GM12892 (cell line): Measurements from ENCODE around the gene MREG.
A peak's percentile ranks its signal among the peaks of the same experiment; 100 is the strongest.

Experiments used
- DNase-seq: peaks from one replicate; pipeline ENCODE4 v3.0.0; 2011; ENCODE audit not compliant: insufficient read length
- FAIRE-seq: peaks from 2 replicates; lab custom pipeline; 2011; peaks lifted over from hg19 to GRCh38; lab: Jason Lieb, UNC
- POLR2A ChIP-seq: IDR thresholded peaks from 2 replicates; pipeline ENCODE4 v1.6.1; 2011; ENCODE audit warnings: low read depth, low read length, control low read depth
- POLR2AphosphoS5 ChIP-seq: IDR thresholded peaks from 2 replicates; pipeline ENCODE4 v1.6.1; 2011; ENCODE audit warnings: low read depth, low read length, control low read depth
- TAF1 ChIP-seq: IDR thresholded peaks from 2 replicates; pipeline ENCODE4 v1.6.1; 2011; ENCODE audit warnings: low read depth, mild to moderate bottlenecking, control low read depth, low read length, borderline replicate concordance

The MREG gene

DNA sequence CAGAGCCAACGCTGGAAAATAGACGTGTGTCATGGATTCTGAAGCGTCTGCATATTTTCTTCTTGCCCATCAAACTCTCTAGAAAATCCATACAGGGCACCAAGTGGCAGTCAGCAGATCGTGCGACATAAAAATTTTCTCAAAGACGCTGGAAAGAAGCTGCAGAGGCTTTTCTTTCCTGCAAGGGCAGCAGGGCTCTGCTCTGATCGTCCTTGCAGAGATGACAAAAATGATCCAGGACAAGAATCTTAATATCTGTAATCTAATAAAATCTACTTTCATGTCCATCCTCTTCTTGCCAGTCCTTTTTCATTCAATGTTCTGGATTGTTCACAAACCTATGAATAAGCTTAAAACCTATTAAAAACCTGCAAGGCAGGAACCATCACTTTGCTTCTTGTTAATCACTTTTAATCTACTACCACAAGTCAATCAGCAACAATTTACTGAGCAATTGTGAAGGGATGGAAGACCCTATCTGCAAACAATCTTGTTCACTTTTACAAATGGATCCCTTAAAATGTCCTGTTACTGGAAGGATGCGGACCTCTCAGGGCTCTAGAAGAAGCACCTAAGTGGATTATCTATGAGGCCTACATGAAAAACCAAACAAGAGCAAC, 93.6 kb downstream of the MREG start:
- TF ChIP-seq TAF1 (no peak), POLR2A (no peak), POLR2AphosphoS5 (no peak)
- DNase-seq = no peak
- no peak for FAIRE-seq

GRCh38 chr2:215918901-215919599, 94.3 kb downstream of the MREG start:
- TF ChIP-seq POLR2AphosphoS5 = no peak
- TF ChIP-seq TAF1 = no peak
- TF ChIP-seq POLR2A = no peak
- DNase-seq (no peak), FAIRE-seq (no peak)

- TF ChIP-seq TAF1 (no peak), POLR2A (no peak), POLR2AphosphoS5 (no peak)
- DNase-seq (peak; percentile 26), FAIRE-seq (peak; percentile 17)
Measured at GRCh38 chr2:215917953-215918620, 95.3 kb downstream of the MREG start.

DNA sequence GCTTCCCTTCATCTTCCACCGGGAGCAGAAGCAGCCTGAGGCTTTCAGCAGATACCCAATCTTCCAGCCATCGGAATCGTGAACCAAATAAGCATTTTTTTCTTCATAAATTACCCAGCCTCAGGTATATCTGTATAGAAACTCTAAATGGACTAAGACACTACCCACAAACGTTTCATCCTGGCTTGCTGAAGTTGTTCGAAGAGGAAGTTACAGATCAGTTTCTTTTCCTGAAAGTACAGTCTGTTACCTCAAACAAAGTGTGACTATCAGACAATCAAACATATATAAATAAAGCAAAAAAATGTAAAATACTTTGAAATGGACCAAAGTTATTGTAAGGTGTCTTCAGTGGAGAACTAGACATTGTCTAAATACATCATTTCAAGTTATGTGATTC, 97.9 kb downstream of the MREG start:
- FAIRE-seq = no peak
- no peak for TF ChIP-seq POLR2A
- no peak for TF ChIP-seq TAF1
- no peak for TF ChIP-seq POLR2AphosphoS5
- DNase-seq = no peak

GRCh38 chr2:215914777-215915165, 98.6 kb downstream of the MREG start:
- no peak for FAIRE-seq
- TF ChIP-seq TAF1 = no peak
- no peak for TF ChIP-seq POLR2A
- no peak for TF ChIP-seq POLR2AphosphoS5

DNA sequence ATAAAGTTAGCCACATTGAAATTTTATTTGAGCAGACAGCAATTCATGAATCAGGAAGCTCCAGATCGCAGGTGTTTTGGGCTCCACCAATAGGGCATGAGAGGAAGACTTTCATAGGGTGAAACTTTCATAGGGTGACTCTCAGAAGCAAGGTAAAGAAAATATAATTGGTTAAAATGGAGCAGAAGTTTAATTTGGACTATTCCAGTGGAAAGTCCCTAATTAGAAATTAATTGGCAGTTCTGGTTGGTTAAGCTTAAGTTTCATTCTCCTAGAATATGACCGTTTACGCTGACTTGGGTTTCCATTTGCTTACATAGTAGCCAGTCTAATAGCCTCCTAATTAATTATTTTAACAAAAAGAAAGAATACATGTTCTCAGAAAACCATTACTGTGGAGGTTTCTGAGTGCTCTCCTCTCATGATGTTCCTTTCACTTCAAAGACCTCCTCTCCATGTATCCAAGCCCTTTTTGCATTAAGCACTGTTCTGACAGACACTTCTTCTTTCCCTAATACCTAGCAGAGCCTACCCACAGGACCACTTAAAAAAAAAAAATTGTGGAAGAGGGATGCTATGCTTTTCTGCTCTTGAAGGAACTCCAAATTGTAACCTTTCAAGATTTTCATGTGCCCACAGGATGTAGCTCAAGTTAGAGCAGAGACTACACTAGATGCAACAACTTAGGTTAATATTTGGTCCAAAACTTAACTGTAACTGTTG, 99.1 kb downstream of the MREG start:
- FAIRE-seq (no peak), DNase-seq (no peak)
- TF ChIP-seq TAF1 (no peak), POLR2AphosphoS5 (no peak), POLR2A (no peak)

More at GRCh38 chr2:215914777-215915165, 98.6 kb downstream of the MREG start:
- DNase-seq = no peak

DNA sequence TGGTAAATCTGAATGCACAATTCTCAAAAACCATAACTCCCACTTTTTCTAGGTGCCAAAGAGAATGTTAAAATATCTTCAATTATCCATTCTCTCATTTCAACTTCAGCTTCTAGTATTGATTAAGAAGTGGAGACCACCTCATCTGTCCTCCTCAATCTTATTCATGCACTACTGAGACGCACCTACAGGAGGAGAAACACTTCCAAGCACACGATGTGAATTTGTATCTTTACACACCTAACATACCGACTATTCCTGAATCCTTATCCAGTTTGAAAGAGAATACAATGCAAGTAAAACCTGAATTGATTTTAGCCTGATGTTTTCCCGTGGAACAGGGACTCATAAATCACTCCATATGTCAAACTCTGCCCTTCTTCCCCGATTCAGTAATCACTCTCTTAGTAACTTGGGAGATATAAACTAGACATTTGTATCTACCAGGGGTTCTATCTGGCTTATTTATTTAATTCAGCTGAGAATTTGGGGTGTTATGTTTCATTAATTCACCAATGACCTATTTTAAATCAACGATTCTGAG, 101.0 kb downstream of the MREG start:
- FAIRE-seq = no peak
- TF ChIP-seq POLR2AphosphoS5 (no peak), TAF1 (no peak), POLR2A (no peak)

DNA sequence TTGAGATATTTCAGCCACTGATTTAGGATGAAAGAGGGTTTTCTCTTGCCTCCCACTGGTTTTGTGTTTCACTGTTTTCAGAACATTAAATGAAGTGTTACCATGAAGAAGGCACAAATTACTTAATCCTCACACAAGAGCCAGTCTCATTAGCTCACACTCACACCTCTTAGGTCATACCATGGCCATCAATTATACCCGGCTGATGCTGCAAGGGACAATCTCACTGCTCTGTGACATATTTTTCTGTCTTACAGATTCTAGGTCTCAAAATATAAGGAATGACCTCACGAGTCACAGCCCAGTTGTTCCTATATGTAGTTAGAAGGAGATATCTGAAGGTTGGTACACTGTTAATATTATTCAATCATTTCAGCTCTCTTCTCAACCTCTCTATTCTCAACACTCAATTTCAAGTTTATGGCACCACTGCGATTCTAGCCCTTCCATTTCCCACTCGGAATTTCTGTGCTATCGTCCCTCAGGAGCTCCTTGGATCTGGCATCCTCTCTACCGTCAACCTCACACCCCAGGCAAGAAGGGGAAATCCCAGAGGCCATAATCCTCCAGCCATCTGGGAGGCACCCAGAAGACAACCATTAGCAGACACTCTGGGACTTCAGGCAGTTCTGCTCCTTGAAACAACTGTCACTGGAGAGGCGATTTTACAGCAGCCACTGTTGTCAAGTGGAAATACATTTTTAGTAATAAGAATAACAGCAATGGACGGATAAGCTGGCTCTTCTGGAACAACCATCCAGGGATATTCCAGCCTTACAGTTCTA, 101.9 kb downstream of the MREG start:
- no peak for DNase-seq
- TF ChIP-seq POLR2AphosphoS5 = no peak
- no peak for FAIRE-seq

More for the DNA sequence above, 101.0 kb downstream of the MREG start:
- no peak for DNase-seq

DNA sequence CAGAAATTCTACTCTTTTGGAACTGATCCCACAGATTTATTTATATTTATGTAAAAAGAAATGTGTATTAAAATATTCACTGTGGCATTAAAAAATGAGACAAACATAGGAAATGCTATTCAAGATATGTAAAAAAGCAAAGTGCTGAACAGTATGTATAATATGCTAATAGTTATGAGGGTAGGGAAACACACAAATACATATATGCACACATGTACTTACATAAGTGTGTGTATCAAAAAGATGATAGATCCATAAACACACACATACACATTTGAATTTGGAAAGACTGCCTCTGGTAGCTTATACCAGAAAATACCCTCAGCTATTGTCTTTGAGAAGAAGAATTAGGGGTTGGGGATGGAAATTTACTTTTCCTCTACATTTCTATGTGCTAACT, 103.2 kb downstream of the MREG start:
- DNase-seq = no peak
- no peak for FAIRE-seq
- TF ChIP-seq TAF1 (no peak), POLR2AphosphoS5 (no peak), POLR2A (no peak)

DNA sequence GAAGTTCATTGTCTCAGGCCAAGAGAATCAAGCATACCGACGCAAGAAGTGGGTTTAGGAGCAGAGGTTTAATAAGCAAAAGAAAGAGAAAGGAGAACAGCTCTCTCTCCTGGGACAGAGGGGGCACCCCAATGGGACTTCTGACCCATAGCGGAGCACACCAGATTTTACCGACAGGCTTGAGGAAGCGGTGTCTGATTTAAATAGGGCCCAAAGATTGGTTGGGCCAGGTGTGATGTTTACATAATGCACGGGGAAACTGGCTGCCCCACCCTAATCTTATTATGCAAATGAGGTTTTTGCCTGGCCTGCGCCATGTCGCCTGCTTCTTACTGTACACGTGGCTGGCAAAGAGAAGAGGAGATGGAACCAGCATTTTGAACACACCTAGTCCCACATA, 106.2 kb downstream of the MREG start:
- DNase-seq (no peak), FAIRE-seq (no peak)
- TF ChIP-seq POLR2A (no peak), TAF1 (no peak), POLR2AphosphoS5 (no peak)
